Mucosa of rectum (tissue), 2 donors: ENCODE results near the gene CATSPERB.
"Not testable (repeated sequence)": the region's sequence is repeated elsewhere in the genome, so short reads cannot be mapped to it uniquely, and the experiment has no call there.

Experiments used
- H3K27ac ChIP-seq, 2 donors: one replicate each; pipeline ENCODE4 v1.7.0; 2013; ENCODE audit warnings: inconsistent platforms in 2 of 2, low read depth in 2 of 2, low read length in 2 of 2
- H3K27me3 ChIP-seq, 2 donors: one replicate each; pipeline ENCODE4 v1.7.0; 2013; ENCODE audit warnings: low read length in 2 of 2; ENCODE audit not compliant: control insufficient read depth in 2 of 2, insufficient read depth in 2 of 2
- H3K36me3 ChIP-seq, 2 donors: one replicate each; pipeline ENCODE4 v1.7.0; 2013; ENCODE audit warnings: low read length in 2 of 2; ENCODE audit not compliant: control insufficient read depth in 2 of 2, insufficient read depth in 2 of 2
- H3K4me1 ChIP-seq, 2 donors: one replicate each; pipeline ENCODE4 v1.7.0; 2013; ENCODE audit warnings: low read length in 2 of 2, mild to moderate bottlenecking in 1 of 2; ENCODE audit not compliant: control insufficient read depth in 2 of 2, insufficient read depth in 2 of 2
- H3K4me3 ChIP-seq, 2 donors: one replicate each; pipeline ENCODE4 v1.7.0; 2013; ENCODE audit warnings: low read length in 2 of 2
- H3K9ac ChIP-seq, 2 donors: one replicate each; pipeline ENCODE4 v1.7.0; 2013; ENCODE audit warnings: low read length in 2 of 2, low read depth in 1 of 2, mild to moderate bottlenecking in 1 of 2
- H3K9me3 ChIP-seq, 2 donors: one replicate each; pipeline ENCODE4 v1.7.0; 2013; ENCODE audit warnings: low read length in 2 of 2; ENCODE audit not compliant: control insufficient read depth in 2 of 2
- donor health status: healthy.
- donor health status: Normal muscosa, but diverticular disease.

CATSPERB gene

GRCh38 chr14:91545946-91546716 is 185.8 kb downstream of the CATSPERB start:
- Histone ChIP-seq H3K27ac (no peak overlapping the region), H3K27me3 (no peaks in the 10 kb centered on the region), H3K4me1 (no peaks in the 10 kb centered on the region), H3K9me3 (no peaks in the 10 kb centered on the region), H3K9ac (no peak overlapping the region), H3K4me3 (no peak overlapping the region), H3K36me3 (no peaks in the 10 kb centered on the region)

- H3K9ac ChIP-seq = no peak overlapping the region
- H3K4me3 ChIP-seq = no peak overlapping the region
- no peak overlapping the region for H3K27ac ChIP-seq
- no peaks in the 10 kb centered on the region for H3K9me3 ChIP-seq
- no peaks in the 10 kb centered on the region for H3K4me1 ChIP-seq
- no peaks in the 10 kb centered on the region for H3K36me3 ChIP-seq
- no peaks in the 10 kb centered on the region for H3K27me3 ChIP-seq
Measured at GRCh38 chr14:91545204-91545603, 186.7 kb downstream of the CATSPERB start.

- H3K27me3 ChIP-seq = no peaks in the 10 kb centered on the region
- H3K4me1 ChIP-seq = no peaks in the 10 kb centered on the region
- no peak overlapping the region for H3K9ac ChIP-seq
- peaks cover 0 to 1% of the 10 kb centered on the region in 2 donors for H3K9me3 ChIP-seq
- no peak overlapping the region for H3K4me3 ChIP-seq
- H3K36me3 ChIP-seq = no peaks in the 10 kb centered on the region
- H3K27ac ChIP-seq = no peak overlapping the region
Measured at GRCh38 chr14:91536327-91536726, 195.6 kb downstream of the CATSPERB start.

- not testable (repeated sequence) for H3K4me1 ChIP-seq, H3K27ac ChIP-seq, H3K9me3 ChIP-seq, H3K27me3 ChIP-seq, H3K9ac ChIP-seq, H3K4me3 ChIP-seq, H3K36me3 ChIP-seq
Measured at GRCh38 chr14:91534059-91534458, 197.8 kb downstream of the CATSPERB start.

- H3K4me1 ChIP-seq = no peaks in the 10 kb centered on the region
- H3K27ac ChIP-seq = no peak overlapping the region
- H3K36me3 ChIP-seq = no peaks in the 10 kb centered on the region
- H3K9ac ChIP-seq = no peak overlapping the region
- no peak overlapping the region for H3K4me3 ChIP-seq
- H3K27me3 ChIP-seq = no peaks in the 10 kb centered on the region
- no peaks in the 10 kb centered on the region for H3K9me3 ChIP-seq
Measured at GRCh38 chr14:91533623-91534022, 198.3 kb downstream of the CATSPERB start.
